ENCODE data around the gene ELOF1.
A peak's percentile ranks its signal among the peaks of the same experiment; 100 is the strongest.

ELOF1 gene

GRCh38 chr19:11535792-11536595 lies 23.0 kb downstream of the ELOF1 start (continued):
- TF ChIP-seq SCRT1 (tag by site-specific recombination; IDR thresholded peaks at IDR 0.05; ENCODE audit: borderline replicate concordance) (no peak), ZXDB (tag by site-specific recombination; IDR thresholded peaks at IDR 0.05) (peak; percentile 54; the same call in 1 of the 2 replicates), ZNF561 (tag by site-specific recombination; IDR thresholded peaks at IDR 0.05; ENCODE audit: borderline replicate concordance) (no peak; the same call in 1 of the 2 replicates), ZNF248 (tag by site-specific recombination; IDR thresholded peaks at IDR 0.05) (no peak), ZNF514 (tag by site-specific recombination; IDR thresholded peaks at IDR 0.05) (no peak), GLIS2 (tag by site-specific recombination; IDR thresholded peaks at IDR 0.05) (peak; percentile 89), ZNF660 (tag by site-specific recombination; IDR thresholded peaks at IDR 0.05) (no peak; the same call in none of the 2 replicates), ZBTB1 (tag by site-specific recombination; IDR thresholded peaks at IDR 0.05) (no peak), ZNF280C (tag by site-specific recombination; IDR thresholded peaks at IDR 0.05) (no peak), GLIS1 (tag by site-specific recombination; IDR thresholded peaks at IDR 0.05) (peak; percentile 86), ZNF555 (tag by site-specific recombination; conservative IDR thresholded peaks at IDR 0.05) (no peak), SP2 (tag by site-specific recombination; IDR thresholded peaks at IDR 0.05) (peak; percentile 71), ZBTB44 (tag by site-specific recombination; IDR thresholded peaks at IDR 0.05) (peak; percentile 62; the same call in 1 of the 2 replicates), KLF7 (tag by site-specific recombination; IDR thresholded peaks at IDR 0.05; ENCODE audit: borderline replicate concordance) (peak; percentile 13; the same call in 1 of the 2 replicates), GLI2 (tag by site-specific recombination; IDR thresholded peaks at IDR 0.05; ENCODE audit: borderline replicate concordance, low read depth) (no peak), ZNF362 (tag by site-specific recombination; IDR thresholded peaks at IDR 0.05) (no peak), ZNF548 (tag by site-specific recombination; IDR thresholded peaks at IDR 0.05) (no peak), ZNF140 (tag by site-specific recombination; IDR thresholded peaks at IDR 0.05) (no peak), ZNF600 (tag by site-specific recombination; IDR thresholded peaks at IDR 0.05) (no peak), BCL11A (tag by site-specific recombination; IDR thresholded peaks at IDR 0.05; ENCODE audit: low read depth) (no peak), ZNF280D (tag by site-specific recombination; IDR thresholded peaks at IDR 0.05) (0 out of 2 replicates have a peak, but pooled peaks have one; percentile 34)
- TF ChIP-seq, protein P1, sequence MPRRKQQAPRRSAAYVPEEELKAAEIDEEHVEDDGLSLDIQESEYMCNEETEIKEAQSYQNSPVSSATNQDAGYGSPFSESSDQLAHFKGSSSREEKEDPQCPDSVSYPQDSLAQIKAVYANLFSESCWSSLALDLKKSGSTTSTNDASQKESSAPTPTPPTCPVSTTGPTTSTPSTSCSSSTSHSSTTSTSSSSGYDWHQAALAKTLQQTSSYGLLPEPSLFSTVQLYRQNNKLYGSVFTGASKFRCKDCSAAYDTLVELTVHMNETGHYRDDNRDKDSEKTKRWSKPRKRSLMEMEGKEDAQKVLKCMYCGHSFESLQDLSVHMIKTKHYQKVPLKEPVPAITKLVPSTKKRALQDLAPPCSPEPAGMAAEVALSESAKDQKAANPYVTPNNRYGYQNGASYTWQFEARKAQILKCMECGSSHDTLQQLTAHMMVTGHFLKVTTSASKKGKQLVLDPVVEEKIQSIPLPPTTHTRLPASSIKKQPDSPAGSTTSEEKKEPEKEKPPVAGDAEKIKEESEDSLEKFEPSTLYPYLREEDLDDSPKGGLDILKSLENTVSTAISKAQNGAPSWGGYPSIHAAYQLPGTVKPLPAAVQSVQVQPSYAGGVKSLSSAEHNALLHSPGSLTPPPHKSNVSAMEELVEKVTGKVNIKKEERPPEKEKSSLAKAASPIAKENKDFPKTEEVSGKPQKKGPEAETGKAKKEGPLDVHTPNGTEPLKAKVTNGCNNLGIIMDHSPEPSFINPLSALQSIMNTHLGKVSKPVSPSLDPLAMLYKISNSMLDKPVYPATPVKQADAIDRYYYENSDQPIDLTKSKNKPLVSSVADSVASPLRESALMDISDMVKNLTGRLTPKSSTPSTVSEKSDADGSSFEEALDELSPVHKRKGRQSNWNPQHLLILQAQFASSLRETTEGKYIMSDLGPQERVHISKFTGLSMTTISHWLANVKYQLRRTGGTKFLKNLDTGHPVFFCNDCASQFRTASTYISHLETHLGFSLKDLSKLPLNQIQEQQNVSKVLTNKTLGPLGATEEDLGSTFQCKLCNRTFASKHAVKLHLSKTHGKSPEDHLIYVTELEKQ (tag by site-specific recombination; IDR thresholded peaks at IDR 0.05; ENCODE audit: borderline replicate concordance), result no peak
- TF ChIP-seq, protein P2, sequence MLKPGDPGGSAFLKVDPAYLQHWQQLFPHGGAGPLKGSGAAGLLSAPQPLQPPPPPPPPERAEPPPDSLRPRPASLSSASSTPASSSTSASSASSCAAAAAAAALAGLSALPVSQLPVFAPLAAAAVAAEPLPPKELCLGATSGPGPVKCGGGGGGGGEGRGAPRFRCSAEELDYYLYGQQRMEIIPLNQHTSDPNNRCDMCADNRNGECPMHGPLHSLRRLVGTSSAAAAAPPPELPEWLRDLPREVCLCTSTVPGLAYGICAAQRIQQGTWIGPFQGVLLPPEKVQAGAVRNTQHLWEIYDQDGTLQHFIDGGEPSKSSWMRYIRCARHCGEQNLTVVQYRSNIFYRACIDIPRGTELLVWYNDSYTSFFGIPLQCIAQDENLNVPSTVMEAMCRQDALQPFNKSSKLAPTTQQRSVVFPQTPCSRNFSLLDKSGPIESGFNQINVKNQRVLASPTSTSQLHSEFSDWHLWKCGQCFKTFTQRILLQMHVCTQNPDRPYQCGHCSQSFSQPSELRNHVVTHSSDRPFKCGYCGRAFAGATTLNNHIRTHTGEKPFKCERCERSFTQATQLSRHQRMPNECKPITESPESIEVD (tag by site-specific recombination; IDR thresholded peaks at IDR 0.05), result no peak
- TF ChIP-seq, protein P3, sequence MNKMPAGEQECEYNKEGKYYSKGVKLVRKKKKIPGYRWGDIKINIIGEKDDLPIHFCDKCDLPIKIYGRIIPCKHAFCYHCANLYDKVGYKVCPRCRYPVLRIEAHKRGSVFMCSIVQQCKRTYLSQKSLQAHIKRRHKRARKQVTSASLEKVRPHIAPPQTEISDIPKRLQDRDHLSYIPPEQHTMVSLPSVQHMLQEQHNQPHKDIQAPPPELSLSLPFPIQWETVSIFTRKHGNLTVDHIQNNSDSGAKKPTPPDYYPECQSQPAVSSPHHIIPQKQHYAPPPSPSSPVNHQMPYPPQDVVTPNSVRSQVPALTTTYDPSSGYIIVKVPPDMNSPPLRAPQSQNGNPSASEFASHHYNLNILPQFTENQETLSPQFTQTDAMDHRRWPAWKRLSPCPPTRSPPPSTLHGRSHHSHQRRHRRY (tag by site-specific recombination; IDR thresholded peaks at IDR 0.05), result no peak
